Measurements from ENCODE around the gene TPP1.

DNA sequence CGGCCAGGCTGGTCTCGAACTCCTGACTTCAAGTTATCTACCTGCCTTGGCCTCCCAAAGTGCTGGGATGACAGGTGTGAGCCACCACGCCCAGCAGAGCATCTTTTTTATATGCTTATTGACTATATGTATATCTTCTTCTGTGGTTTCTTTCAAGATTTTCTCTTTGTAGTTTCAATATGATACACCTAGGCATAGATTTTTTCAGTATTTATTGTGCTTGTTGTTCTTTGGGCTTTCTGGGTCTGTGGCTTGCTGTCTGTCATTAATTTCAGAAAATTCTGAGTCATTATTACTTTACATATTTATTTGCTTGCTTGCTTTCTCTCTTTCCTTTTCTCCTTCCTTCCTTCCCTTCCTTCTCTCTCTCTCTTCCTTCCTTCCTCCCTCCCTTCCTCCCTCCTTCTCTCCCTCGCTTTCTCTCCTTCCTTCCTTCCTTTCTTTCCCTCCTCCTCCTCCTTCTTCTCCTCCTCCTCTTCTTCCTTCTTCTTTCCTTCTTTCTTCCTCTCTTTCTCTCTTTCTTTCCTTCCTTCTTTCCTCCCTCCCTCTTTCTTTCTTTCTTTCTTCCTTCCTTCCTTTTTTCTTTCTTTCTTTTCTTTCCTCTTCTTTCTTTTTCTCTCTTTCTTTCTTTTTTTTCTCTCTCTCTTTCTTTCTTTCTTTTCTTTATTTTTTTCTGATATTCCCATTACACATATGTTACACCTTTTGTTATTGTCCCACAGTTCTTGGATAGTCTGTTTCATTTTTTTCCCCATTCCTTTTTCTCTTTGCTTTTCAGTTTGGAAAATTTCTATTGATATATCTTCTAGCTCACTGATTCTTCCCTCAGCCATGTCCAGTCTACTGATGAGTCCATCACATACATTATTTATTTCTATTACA lies 47.3 kb upstream of the TPP1 start:
- TF ChIP-seq, protein P1, sequence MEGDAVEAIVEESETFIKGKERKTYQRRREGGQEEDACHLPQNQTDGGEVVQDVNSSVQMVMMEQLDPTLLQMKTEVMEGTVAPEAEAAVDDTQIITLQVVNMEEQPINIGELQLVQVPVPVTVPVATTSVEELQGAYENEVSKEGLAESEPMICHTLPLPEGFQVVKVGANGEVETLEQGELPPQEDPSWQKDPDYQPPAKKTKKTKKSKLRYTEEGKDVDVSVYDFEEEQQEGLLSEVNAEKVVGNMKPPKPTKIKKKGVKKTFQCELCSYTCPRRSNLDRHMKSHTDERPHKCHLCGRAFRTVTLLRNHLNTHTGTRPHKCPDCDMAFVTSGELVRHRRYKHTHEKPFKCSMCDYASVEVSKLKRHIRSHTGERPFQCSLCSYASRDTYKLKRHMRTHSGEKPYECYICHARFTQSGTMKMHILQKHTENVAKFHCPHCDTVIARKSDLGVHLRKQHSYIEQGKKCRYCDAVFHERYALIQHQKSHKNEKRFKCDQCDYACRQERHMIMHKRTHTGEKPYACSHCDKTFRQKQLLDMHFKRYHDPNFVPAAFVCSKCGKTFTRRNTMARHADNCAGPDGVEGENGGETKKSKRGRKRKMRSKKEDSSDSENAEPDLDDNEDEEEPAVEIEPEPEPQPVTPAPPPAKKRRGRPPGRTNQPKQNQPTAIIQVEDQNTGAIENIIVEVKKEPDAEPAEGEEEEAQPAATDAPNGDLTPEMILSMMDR (IDR thresholded peaks at IDR 0.05), result no peak
- TF ChIP-seq POLR2A (IDR thresholded peaks at IDR 0.05) (no peak), POLR2AphosphoS5 (IDR thresholded peaks at IDR 0.05) (no peak), EP300 (IDR thresholded peaks at IDR 0.05) (no peak)
